Panc1 (cell line): Measurements from ENCODE around the gene SNORC.

Source experiments
- CTCF ChIP-seq: fragments of 450-650 bp; IDR thresholded peaks from 2 replicates; pipeline ENCODE4 v1.5.1; 2017; ENCODE audit warnings: mild to moderate bottlenecking
- POLR2AphosphoS5 ChIP-seq: IDR thresholded peaks from 2 replicates; pipeline ENCODE4 v1.6.1; 2012; ENCODE audit warnings: mild to moderate bottlenecking, low read depth, low read length, moderate library complexity
- REST ChIP-seq, 2 experiments: IDR thresholded peaks; 2 replicates each; pipeline ENCODE4 v1.6.1; 2011 to 2012; ENCODE audit warnings: low read depth in 2 of 2, control low read depth in 1 of 2, low read length in 1 of 2, mild to moderate bottlenecking in 1 of 2, moderate library complexity in 1 of 2; ENCODE audit not compliant: insufficient read depth in 1 of 2

GRCh38 chr2:232857158-232857563 lies 12.9 kb upstream of the SNORC start:
- TF ChIP-seq POLR2AphosphoS5 (no peak), CTCF (no peak), REST (IDR thresholded peaks at IDR 0.05; ENCODE audit: insufficient read depth in 1 of 2, low read depth in 2 of 2, low read length in 1 of 2) (no peak)
